NK-92 treated with Interleukin-12 subunit alpha and Interleukin-12 subunit beta, amount 100 ng/mL, for 24 hours (cell line): ENCODE results near the gene NPHP3.
"Not testable (repeated sequence)": the region's sequence is repeated elsewhere in the genome, so short reads cannot be mapped to it uniquely, and the experiment has no call there.

Experiments
- DNase-seq: peaks from one replicate; lab custom pipeline; 2025; lab: John Stamatoyannopoulos, UW

NPHP3 gene

GRCh38 chr3:132722165-132723023 is at the start of gene NPHP3:
Gene NPHP3, minus strand, starts transcription at chr3:132722409. Its CDS starts 54 bp downstream, at chr3:132722355.
- DNase-seq, result peak; percentile 92

GRCh38 chr3:132758740-132759139 is 36.5 kb upstream of the NPHP3 start:
- no peak for DNase-seq

GRCh38 chr3:132756108-132756650 is 34.0 kb upstream of the NPHP3 start:
- no peak for DNase-seq

- no peak for DNase-seq
These were observed 31.7 kb upstream of the NPHP3 start for GRCh38 chr3:132753946-132754345.

GRCh38 chr3:132749786-132750185 is 27.6 kb upstream of the NPHP3 start:
- no peak for DNase-seq

GRCh38 chr3:132746720-132747119 is 24.5 kb upstream of the NPHP3 start:
- not testable (repeated sequence) for DNase-seq

GRCh38 chr3:132738314-132738713 is 16.1 kb upstream of the NPHP3 start:
- DNase-seq, result no peak

GRCh38 chr3:132735589-132735988 is 13.4 kb upstream of the NPHP3 start:
- no peak for DNase-seq

- no peak for DNase-seq
These were observed 8.8 kb upstream of the NPHP3 start for GRCh38 chr3:132730891-132731580.

- no peak for DNase-seq
These were observed 4.2 kb upstream of the NPHP3 start for GRCh38 chr3:132726341-132726823.

GRCh38 chr3:132723024-132723950 is 1.1 kb upstream of the NPHP3 start:
- no peak for DNase-seq

- no peak for DNase-seq
These were observed 587 bp downstream of the NPHP3 start for GRCh38 chr3:132721479-132722164.

- no peak for DNase-seq
These were observed 2.0 kb downstream of the NPHP3 start for GRCh38 chr3:132720228-132720627.

GRCh38 chr3:132716372-132716771 is 5.8 kb downstream of the NPHP3 start:
- DNase-seq, result no peak

GRCh38 chr3:132713977-132714727 is 8.1 kb downstream of the NPHP3 start:
- DNase-seq, result no peak

GRCh38 chr3:132710311-132710710 is 11.9 kb downstream of the NPHP3 start:
- DNase-seq, result no peak

- DNase-seq, result no peak
These were observed 12.4 kb downstream of the NPHP3 start for GRCh38 chr3:132709761-132710160.

GRCh38 chr3:132703733-132704132 is 18.5 kb downstream of the NPHP3 start:
- DNase-seq, result no peak

- DNase-seq, result no peak
These were observed 26.8 kb downstream of the NPHP3 start for GRCh38 chr3:132695422-132695821.

GRCh38 chr3:132694991-132695390 is 27.2 kb downstream of the NPHP3 start:
- DNase-seq, result no peak
